ENCODE measurements around the gene BRME1. TPM values are rescaled to one million over a fixed set of nuclear protein-coding genes. Genes with fewer than 3 reads are reported as not detected.

BRME1 gene
- polyA plus RNA-seq, 1 experiment: 0.12 TPM

DNA sequence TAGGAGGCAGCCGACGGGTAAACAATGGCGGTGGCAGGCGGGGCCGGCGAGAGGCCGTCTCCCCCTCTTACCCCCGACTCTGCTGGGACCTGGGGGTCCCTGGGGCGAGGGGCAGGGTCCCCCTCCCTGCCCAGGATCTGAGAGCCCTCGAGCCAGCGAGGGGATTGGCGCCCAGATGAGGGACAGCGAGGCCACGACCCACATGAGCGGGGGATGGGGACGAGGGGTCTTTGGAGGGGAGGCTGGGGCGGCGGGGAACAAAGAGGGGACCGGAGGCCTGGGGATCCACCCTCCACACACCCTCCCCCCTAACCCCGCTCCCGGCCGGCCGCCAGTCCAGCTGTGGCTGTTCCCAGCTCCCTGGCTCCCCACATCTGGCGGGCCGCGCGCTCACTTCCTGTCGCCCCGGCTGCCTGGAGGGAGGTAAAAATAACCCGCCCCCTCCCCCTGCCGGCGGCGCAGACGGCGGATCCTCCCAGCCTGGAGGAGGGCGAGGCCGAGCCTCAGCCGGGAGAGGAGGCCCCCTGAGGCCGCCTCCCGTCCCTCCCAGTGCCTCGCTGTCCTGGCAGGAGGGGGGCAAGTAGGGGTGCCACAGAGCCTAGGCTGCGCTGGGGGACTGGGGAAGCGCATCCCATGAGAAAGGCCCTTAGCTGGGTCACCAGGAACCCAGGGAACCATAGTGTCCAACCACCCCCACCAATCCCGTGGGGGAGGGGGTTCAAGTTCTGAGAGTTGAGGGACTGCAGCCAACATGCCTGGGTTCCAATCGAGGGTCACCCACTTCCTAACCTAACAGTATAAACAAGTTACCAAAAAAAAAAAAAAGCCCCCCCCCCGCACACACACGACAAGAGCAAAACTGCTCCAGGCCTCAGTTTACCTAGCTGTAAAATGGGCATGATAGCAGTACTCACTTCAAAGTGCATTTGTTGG, 58.2 kb downstream of the BRME1 start:
- Histone ChIP-seq H3K27ac (ENCODE audit: low read depth, low read length) (peak overlapping the region; percentile 100), H3K27me3 (ENCODE audit: control insufficient read depth, insufficient read depth, low read length) (no peaks in the 10 kb centered on the region), H3K9me3 (ENCODE audit: control insufficient read depth, insufficient read depth, low read length) (no peaks in the 10 kb centered on the region), H3K4me3 (ENCODE audit: low read depth, low read length) (peak overlapping the region; percentile 58)
- ChIA-PET POLR2A (interaction anchor here (1.0 to 3.0 kb wide), 4 partner anchors 8 to 18 kb away, joined by 3 to 8 read pairs (median 8); no protein-coding TSS in a partner anchor), CTCF (interaction anchor here (0.7 to 1.1 kb wide), 3 partner anchors 14 to 472 kb away, joined by 4 to 5 read pairs (median 4); no protein-coding TSS in a partner anchor)
- TF ChIP-seq, protein P1, sequence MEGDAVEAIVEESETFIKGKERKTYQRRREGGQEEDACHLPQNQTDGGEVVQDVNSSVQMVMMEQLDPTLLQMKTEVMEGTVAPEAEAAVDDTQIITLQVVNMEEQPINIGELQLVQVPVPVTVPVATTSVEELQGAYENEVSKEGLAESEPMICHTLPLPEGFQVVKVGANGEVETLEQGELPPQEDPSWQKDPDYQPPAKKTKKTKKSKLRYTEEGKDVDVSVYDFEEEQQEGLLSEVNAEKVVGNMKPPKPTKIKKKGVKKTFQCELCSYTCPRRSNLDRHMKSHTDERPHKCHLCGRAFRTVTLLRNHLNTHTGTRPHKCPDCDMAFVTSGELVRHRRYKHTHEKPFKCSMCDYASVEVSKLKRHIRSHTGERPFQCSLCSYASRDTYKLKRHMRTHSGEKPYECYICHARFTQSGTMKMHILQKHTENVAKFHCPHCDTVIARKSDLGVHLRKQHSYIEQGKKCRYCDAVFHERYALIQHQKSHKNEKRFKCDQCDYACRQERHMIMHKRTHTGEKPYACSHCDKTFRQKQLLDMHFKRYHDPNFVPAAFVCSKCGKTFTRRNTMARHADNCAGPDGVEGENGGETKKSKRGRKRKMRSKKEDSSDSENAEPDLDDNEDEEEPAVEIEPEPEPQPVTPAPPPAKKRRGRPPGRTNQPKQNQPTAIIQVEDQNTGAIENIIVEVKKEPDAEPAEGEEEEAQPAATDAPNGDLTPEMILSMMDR (IDR thresholded peaks at IDR 0.05; ENCODE audit: low read depth, low read length): no peak
- DNase-seq (ENCODE audit: low read depth, low spot score): peak; percentile 82

DNA sequence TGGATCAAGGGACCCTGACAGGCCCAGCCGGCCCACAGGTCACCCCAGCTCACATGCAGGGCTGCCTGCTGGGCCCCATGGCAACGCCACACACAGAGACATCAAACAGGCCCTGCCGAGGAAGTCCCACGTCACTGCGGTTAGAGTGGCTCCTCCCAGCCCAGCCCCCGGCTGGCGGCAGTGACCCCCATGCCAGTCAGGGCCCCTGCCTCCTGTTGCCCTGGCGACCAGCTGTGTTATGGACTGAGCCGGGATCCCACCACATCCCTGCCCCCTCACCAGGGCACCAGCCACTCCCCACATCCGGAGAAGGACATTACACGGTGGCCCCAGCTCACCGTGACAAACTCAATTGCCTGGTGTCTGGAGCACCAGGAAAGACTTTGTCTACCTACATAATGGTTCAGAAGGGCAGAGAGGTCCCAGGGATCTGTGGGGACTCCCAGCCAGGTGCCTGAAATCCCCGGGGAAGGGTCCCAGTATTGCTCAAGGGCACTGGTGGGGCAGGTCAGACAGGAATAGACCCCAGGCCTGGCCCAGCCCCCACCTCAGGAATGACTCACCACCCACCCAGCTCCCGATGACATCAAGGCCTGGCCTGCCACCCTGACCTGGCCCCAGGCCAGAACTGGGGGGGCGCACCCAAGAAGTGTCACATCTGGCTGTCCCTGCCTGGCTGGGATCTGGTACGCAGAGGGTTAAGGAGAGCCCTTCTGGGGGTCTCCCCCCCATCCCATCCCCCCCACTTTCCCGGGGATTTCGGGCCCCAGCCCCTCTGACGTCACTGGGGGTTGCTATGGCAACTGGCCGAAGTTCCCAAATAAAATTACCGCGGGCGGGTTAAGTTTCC, 59.1 kb downstream of the BRME1 start:
- Histone ChIP-seq H3K27ac (ENCODE audit: low read depth, low read length) (peak overlapping the region; percentile 100), H3K27me3 (ENCODE audit: control insufficient read depth, insufficient read depth, low read length) (no peaks in the 10 kb centered on the region), H3K9me3 (ENCODE audit: control insufficient read depth, insufficient read depth, low read length) (no peaks in the 10 kb centered on the region; the same call in 1 of the 2 replicates), H3K4me3 (ENCODE audit: low read depth, low read length) (peak overlapping the region; percentile 58)
- no peak for DNase-seq (ENCODE audit: low read depth, low spot score)
- ChIA-PET CTCF (interaction anchor here (0.7 to 1.1 kb wide), 3 partner anchors 15 to 471 kb away, joined by 4 to 8 read pairs (median 5); no protein-coding TSS in a partner anchor), POLR2A (interaction anchor here (1.0 to 3.0 kb wide), 5 partner anchors 7 to 17 kb away, joined by 3 to 8 read pairs (median 7); no protein-coding TSS in a partner anchor)
- TF ChIP-seq, protein P1 (IDR thresholded peaks at IDR 0.05; ENCODE audit: low read depth, low read length): no peak

DNA sequence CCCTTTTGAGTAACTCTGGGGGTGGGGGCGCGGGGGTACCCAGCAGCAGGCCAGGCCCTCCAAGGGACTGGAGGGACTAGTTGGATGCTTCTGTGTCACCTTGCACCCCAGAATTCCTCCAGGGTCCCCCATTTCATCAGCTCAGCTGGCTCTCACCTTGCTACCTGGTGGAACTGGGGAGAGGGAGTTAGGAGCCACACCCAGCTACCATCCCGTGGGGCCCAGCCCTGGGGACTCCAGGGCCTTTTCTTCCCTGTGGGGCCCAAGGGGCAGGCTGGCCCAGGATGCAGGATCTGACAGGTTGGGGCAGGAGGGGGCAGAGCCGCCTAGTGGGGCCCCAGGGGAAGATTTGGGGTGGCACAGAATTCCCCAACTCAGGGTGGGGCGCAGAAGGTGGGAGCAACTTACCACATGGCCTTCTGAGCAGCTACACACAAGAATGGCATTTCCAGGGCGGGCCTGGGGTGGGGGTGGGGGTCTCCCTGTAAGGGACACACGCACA, 61.7 kb downstream of the BRME1 start:
- peak overlapping the region; percentile 21 for H3K27ac ChIP-seq (ENCODE audit: low read depth, low read length)
- CTCF ChIA-PET: no interaction called here
- H3K9me3 ChIP-seq (ENCODE audit: control insufficient read depth, insufficient read depth, low read length): no peaks in the 10 kb centered on the region; the same call in 1 of the 2 replicates
- no peak overlapping the region for H3K4me3 ChIP-seq (ENCODE audit: low read depth, low read length)
- POLR2A ChIA-PET: interaction anchor here (0.5 to 1.0 kb wide), 4 partner anchors 18 to 194 kb away, joined by 3 to 4 read pairs (median 4); partner anchors contain the start of gene C19orf53
- H3K27me3 ChIP-seq (ENCODE audit: control insufficient read depth, insufficient read depth, low read length): no peaks in the 10 kb centered on the region
- TF ChIP-seq, protein P1 (IDR thresholded peaks at IDR 0.05; ENCODE audit: low read depth, low read length): no peak
- no peak for DNase-seq (ENCODE audit: low read depth, low spot score)

DNA sequence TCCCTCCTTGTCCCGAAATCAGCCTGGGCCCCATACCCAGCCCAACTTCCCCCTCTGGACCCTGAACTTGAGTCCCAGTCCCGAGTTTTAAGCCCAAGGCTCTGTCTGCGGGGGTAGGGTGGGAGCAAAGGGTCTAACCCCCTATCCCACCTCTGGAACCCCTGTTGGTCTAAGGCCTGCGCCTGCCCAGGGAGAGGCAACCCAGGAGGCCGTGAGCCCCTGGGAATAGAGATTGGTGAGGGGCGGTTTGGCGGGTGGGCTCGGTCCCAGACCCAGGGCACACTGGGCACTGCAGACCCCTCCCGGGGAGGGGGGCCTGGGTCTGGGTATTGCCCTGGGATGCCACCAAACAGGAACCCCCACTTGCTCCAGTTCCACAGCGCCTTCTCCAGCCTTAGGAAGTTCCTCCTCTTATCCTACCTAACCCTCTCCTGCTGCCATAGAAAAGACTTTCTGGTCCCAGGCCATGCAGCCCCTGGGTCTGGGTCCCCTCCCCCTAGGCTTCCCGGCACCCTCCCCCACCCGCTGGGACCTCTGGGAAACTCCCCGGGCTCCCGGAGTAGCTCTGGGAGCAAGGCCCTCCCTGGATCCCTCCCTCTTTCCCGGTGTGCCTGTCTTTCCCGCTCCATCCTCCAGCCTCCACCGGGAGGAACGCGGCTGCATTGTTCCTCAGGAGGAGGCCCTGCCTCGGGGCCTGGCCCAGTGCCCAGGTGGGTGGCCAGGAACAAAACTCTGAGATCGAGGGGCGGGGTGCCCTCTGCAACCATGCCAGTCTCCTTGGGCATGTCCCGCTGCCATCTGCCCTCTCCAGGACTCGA, 62.6 kb downstream of the BRME1 start:
- ChIA-PET POLR2A (interaction anchor here (0.5 to 1.0 kb wide), 5 partner anchors 19 to 193 kb away, joined by 3 to 4 read pairs (median 3); partner anchors contain the start of genes C19orf53 and ZSWIM4), CTCF (no interaction called here)
- Histone ChIP-seq H3K27ac (ENCODE audit: low read depth, low read length) (peak overlapping the region; percentile 82), H3K4me3 (ENCODE audit: low read depth, low read length) (peak overlapping the region; percentile 65), H3K27me3 (ENCODE audit: control insufficient read depth, insufficient read depth, low read length) (no peaks in the 10 kb centered on the region), H3K9me3 (ENCODE audit: control insufficient read depth, insufficient read depth, low read length) (no peaks in the 10 kb centered on the region; the same call in 1 of the 2 replicates)
- TF ChIP-seq, protein P1 (IDR thresholded peaks at IDR 0.05; ENCODE audit: low read depth, low read length): no peak
- DNase-seq (ENCODE audit: low read depth, low spot score): no peak

Data from AG04450 (cell line).